Osteoblast (primary cell): ENCODE results near the gene TMC4. TPM values are rescaled to one million over a fixed set of nuclear protein-coding genes. Genes with fewer than 3 reads are reported as not detected.

Experiments
- DNase-seq: peaks from one replicate; pipeline ENCODE4 v3.0.0; 2011; ENCODE audit warnings: low spot score, mixed read lengths; ENCODE audit not compliant: insufficient read length; ENCODE audit errors: missing footprints
- H2AFZ ChIP-seq: 2 replicates; pipeline ENCODE4 v1.6.0; 2011; ENCODE audit warnings: mild to moderate bottlenecking, low read length
- H3K27ac ChIP-seq: 2 replicates; pipeline ENCODE4 v1.5.1; 2011; ENCODE audit warnings: mild to moderate bottlenecking, low read depth, low read length, moderate library complexity
- H3K27me3 ChIP-seq: 2 replicates; pipeline ENCODE4 v1.6.0; 2012; ENCODE audit warnings: mild to moderate bottlenecking, control low read depth, inconsistent platforms, low read length, moderate library complexity; ENCODE audit not compliant: insufficient read depth
- H3K36me3 ChIP-seq: 2 replicates; pipeline ENCODE4 v1.5.1; 2011; ENCODE audit warnings: mild to moderate bottlenecking, low read length, control low read depth, moderate library complexity; ENCODE audit not compliant: insufficient read depth
- H3K4me1 ChIP-seq: 2 replicates; pipeline ENCODE4 v1.5.1; 2011; ENCODE audit warnings: mild to moderate bottlenecking, low read length, control low read depth, moderate library complexity; ENCODE audit not compliant: insufficient read depth
- H3K4me2 ChIP-seq: 2 replicates; pipeline ENCODE4 v1.6.0; 2011; ENCODE audit warnings: mild to moderate bottlenecking, low read length; ENCODE audit not compliant: insufficient read depth
- H3K4me3 ChIP-seq: fragments of 200-600 bp; sonication (generic); 3 replicates; pipeline ENCODE4 v1.5.1; 2012; ENCODE audit warnings: mild to moderate bottlenecking, low read length, inconsistent platforms; ENCODE audit not compliant: insufficient read depth
- H3K79me2 ChIP-seq: 2 replicates; pipeline ENCODE4 v1.6.0; 2012; ENCODE audit warnings: mild to moderate bottlenecking, low read length, control low read depth, inconsistent platforms; ENCODE audit not compliant: insufficient read depth
- H3K9me3 ChIP-seq: 2 replicates; pipeline ENCODE4 v1.5.1; 2011; ENCODE audit warnings: low read depth, low read length, control low read depth
- H4K20me1 ChIP-seq: 2 replicates; pipeline ENCODE4 v1.6.0; 2012; ENCODE audit warnings: mild to moderate bottlenecking, low read length, control low read depth; ENCODE audit not compliant: insufficient read depth
- total RNA-seq: library from RNA; depleted of rRNA; stranded (reverse); fragments of >200 nt; gene quantifications from 2 replicates; pipeline ENCODE4 v1.2.3, GENCODE V29; 2012
- TF ChIP-seq, protein P1 (sequence below): IDR thresholded peaks from 2 replicates; pipeline ENCODE4 v1.5.1; 2011; ENCODE audit warnings: mild to moderate bottlenecking, low read depth, low read length, moderate library complexity; ENCODE audit errors: extremely low read depth

Gene TMC4
- total RNA-seq, 1 donor, result 0.72 TPM

DNA sequence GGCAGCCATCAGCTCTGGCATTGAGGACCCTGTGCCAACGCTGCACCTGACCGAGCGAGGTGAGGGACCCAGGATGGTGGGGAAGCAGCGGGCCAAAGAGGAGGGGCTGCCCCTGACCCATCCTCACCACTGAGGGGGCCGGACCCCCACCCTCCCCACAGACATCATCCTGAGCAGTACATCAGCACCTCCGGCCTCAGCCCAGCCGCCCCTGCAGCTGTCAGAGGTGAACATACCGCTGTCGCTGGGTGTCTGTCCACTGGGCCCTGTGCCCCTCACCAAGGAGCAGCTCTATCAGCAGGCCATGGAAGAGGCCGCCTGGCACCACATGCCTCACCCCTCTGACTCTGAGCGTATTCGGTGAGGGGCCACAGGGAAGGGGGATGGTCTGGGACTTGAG lies 20.7 kb downstream of the TMC4 start:
- peaks cover 25% of the 10 kb centered on the region for H4K20me1 ChIP-seq
- TF ChIP-seq, protein P1, sequence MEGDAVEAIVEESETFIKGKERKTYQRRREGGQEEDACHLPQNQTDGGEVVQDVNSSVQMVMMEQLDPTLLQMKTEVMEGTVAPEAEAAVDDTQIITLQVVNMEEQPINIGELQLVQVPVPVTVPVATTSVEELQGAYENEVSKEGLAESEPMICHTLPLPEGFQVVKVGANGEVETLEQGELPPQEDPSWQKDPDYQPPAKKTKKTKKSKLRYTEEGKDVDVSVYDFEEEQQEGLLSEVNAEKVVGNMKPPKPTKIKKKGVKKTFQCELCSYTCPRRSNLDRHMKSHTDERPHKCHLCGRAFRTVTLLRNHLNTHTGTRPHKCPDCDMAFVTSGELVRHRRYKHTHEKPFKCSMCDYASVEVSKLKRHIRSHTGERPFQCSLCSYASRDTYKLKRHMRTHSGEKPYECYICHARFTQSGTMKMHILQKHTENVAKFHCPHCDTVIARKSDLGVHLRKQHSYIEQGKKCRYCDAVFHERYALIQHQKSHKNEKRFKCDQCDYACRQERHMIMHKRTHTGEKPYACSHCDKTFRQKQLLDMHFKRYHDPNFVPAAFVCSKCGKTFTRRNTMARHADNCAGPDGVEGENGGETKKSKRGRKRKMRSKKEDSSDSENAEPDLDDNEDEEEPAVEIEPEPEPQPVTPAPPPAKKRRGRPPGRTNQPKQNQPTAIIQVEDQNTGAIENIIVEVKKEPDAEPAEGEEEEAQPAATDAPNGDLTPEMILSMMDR, result no peak
- DNase-seq, result no peak

DNA sequence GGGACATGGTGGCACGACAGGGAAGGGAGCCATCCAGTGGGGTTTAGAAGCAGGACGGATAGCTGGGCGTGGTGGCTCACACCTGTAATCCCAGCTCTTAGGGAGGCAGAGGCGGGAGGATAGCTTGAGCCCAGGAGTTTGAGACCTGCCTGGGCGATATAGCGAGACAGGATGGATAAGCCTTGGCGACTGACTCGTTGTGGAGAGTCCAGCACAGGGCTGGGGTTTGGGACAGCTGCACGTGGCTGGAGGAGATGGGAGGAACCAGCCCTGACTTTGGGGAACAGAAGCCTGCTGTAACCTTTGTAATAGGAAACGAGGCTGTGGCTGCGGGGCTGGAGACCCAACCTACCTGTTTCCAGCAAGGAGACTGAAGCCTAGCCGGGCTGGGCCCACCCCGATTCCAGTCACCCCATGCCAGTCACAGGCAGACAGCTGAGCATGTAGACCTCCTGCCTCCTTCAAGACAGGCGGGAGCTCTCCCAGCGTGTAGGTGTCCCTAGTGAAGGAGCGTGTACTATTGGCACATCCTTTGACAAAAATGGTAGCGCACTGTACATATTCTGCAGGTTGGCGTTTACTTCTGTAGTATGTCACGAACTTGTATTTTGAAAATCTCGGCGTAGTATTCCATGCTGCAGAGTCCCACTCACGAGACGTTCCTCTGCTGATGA lies 21.5 kb downstream of the TMC4 start:
- Histone ChIP-seq H3K27me3 (no peaks in the 10 kb centered on the region), H3K4me2 (no peak overlapping the region), H3K27ac (no peak overlapping the region), H3K4me3 (no peak overlapping the region), H3K79me2 (no peaks in the 10 kb centered on the region), H2AFZ (no peak overlapping the region), H3K4me1 (peaks cover 21% of the 10 kb centered on the region), H3K36me3 (peaks cover 92% of the 10 kb centered on the region), H4K20me1 (peaks cover 30% of the 10 kb centered on the region), H3K9me3 (no peaks in the 10 kb centered on the region)
- DNase-seq, result no peak
- TF ChIP-seq, protein P1, result no peak

More for the DNA sequence above, 20.7 kb downstream of the TMC4 start:
- peaks cover 92% of the 10 kb centered on the region for H3K36me3 ChIP-seq
- H3K4me3 ChIP-seq, result no peak overlapping the region
- no peak overlapping the region for H3K4me2 ChIP-seq
- H2AFZ ChIP-seq, result no peak overlapping the region
- no peaks in the 10 kb centered on the region for H3K79me2 ChIP-seq
- no peaks in the 10 kb centered on the region for H3K27me3 ChIP-seq
- H3K27ac ChIP-seq, result no peak overlapping the region
- H3K4me1 ChIP-seq, result peaks cover 21% of the 10 kb centered on the region
- no peaks in the 10 kb centered on the region for H3K9me3 ChIP-seq

DNA sequence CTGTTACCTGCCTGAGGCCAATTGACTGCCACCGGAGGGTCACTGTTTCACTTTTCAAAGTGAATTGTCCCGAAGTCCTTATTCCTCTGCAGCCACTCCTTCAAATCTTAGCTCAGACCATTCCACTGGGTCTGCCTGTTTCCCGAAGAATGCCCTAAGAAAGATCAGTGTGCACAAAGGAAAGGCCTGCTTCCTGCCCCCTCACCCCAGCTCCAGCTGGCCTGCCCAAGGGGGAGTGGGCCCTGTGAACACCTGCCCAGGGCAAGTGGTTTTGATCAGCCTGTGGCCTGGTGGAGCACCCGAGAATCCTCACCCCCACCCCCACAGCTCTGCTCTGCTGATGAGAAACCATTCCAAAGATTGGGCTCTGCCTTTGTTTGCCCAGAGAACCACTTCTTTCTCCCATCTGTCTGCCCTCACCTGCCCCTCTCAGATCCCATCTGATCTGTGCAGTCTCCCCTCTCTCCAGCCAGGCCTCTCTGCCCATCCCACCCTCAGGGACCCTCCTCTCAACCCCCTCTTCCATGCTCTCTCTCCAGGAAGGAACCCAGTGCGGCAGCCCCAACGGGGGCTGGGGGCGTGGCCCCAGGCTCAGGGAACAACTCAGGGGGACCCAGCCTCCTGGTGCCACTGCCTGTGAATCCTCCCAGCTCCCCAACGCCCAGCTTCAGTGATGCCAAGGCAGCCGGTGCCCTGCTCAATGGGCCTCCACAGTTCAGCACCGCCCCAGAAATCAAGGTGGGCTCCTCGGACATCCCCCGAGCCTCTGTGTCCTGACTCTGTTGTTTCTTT lies 23.7 kb downstream of the TMC4 start:
- Histone ChIP-seq H3K4me2 (no peak overlapping the region), H4K20me1 (peaks cover 32% of the 10 kb centered on the region), H3K27me3 (no peaks in the 10 kb centered on the region), H3K4me3 (no peak overlapping the region), H3K79me2 (no peaks in the 10 kb centered on the region), H3K36me3 (peaks cover 91% of the 10 kb centered on the region), H3K4me1 (peaks cover 13% of the 10 kb centered on the region), H2AFZ (no peak overlapping the region), H3K27ac (no peak overlapping the region), H3K9me3 (no peaks in the 10 kb centered on the region)
- no peak for DNase-seq
- TF ChIP-seq, protein P1, result no peak

DNA sequence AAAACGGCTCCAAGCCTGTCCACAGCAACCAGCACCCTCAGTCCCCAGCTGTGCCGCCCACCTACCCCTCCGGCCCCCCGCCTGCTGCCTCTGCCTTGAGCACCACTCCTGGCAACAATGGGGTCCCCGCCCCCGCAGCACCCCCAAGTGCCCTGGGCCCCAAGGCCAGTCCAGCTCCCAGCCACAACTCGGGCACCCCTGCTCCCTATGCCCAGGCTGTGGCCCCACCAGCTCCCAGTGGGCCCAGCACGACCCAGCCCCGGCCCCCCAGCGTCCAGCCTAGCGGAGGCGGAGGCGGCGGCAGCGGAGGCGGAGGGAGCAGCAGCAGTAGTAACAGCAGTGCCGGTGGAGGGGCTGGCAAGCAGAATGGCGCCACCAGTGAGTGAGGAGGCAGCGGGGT lies 24.8 kb downstream of the TMC4 start:
- no peaks in the 10 kb centered on the region for H3K9me3 ChIP-seq
- peaks cover 27% of the 10 kb centered on the region for H4K20me1 ChIP-seq
- H3K36me3 ChIP-seq, result peaks cover 91% of the 10 kb centered on the region
- no peaks in the 10 kb centered on the region for H3K27me3 ChIP-seq
- no peak overlapping the region for H3K4me2 ChIP-seq
- TF ChIP-seq, protein P1, result no peak
- peaks cover 4% of the 10 kb centered on the region for H3K79me2 ChIP-seq
- no peak overlapping the region for H2AFZ ChIP-seq
- H3K27ac ChIP-seq, result no peak overlapping the region
- DNase-seq, result no peak
- peaks cover 2% of the 10 kb centered on the region for H3K4me1 ChIP-seq
- H3K4me3 ChIP-seq, result no peak overlapping the region
